Measurements from ENCODE around the gene PRRC2C. TPM values are rescaled to one million over a fixed set of nuclear protein-coding genes. Genes with fewer than 3 reads are reported as not detected.
A peak's percentile ranks its signal among the peaks of the same experiment; 100 is the strongest.
"Not testable (repeated sequence)": the region's sequence is repeated elsewhere in the genome, so short reads cannot be mapped to it uniquely, and the experiment has no call there.

Gene PRRC2C
- total RNA-seq (2014; rRNA removed; shearing (Covaris generic)) (30.9 and 47.0 TPM in 2 replicates), polyA plus RNA-seq (2016; fragmentation: Nextera tagmentation; extraction: Ambion mirVana) (76.8 and 88.9 TPM in 2 replicates)

DNA sequence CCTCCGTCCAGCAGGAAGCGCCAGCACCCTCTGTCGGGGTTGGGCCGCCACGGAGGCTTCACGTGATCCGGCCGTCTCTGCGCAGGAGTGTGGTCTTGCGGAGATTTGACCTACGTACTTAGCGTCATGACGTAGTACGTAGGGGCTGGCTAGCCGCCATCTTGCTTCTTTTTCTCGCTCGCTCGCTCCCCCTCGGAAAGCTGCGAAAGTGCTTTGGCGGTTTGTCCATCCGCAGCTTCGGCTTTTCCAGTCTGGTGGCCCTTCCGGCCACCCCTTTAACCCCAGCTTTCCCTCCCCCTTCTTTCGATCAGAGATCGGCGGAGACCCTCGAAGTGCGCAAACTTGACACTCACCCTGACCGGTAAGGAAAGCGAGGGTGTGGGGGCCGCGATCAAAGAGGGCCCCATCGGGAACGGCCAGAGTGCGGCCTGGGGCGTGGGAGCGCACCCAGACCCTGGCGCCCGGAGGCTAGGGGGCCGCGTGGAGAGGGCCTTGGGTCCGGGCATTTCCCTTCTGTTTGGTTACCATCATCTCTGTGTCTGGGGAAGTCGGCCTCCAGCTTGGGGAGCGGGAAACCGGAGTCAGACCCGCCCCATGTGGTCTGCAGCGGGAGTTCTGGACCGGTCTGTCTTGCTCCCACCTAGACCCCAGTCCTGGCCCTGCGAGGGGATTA is at the start of gene PRRC2C:
TSS of gene PRRC2C (plus strand) at position 156 of the 673 bp plus-strand sequence. CDS start 26,559 bp downstream, outside the sequence.
- in situ Hi-C loops (cut with MboI): no loop called here
- 0 to 1% methylated on average over 48 to 50 of the region's 50 CpGs for WGBS, 2 experiments (ENCODE audit: low coverage in 1 of 2, low lambda C conversion rate in 2 of 2, missing lambda C conversion rate in 2 of 2)

DNA sequence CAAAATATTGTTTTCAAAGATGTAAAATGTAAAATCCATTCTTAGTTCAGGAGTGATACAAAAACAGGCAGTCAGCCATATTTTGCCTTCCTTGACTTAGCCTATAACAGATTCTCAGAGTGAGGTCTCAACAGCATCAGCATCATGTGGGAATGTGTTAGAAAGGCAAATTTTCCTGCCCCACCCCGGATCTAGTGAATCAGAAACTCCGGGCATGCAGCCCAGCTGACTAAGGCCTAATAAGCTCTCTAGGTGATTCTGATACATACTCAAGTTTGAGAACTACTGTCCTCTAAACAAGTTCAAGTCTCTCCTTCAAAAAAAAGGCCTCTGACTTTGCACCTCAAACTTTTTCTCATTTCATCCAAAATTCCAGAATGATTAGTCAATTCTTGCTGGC is 46.9 kb upstream of the PRRC2C start:
- Histone ChIP-seq H3K9me3 (ENCODE audit: low read depth) (no peaks in the 10 kb centered on the region), H3K27me3 (replicated peaks; ENCODE audit: insufficient read depth) (no peaks in the 10 kb centered on the region), H3K9ac (peak overlapping the region; percentile 42), H3K4me3 (no peak overlapping the region), H3K27ac (peak overlapping the region; percentile 82), H3K9me2 (ENCODE audit: insufficient read depth) (no peaks in the 10 kb centered on the region), H3K79me2 (ENCODE audit: insufficient read depth) (no peaks in the 10 kb centered on the region), H3K4me1 (ENCODE audit: insufficient read depth) (peaks cover 35% of the 10 kb centered on the region), H2AFZ (no peak overlapping the region), H3K36me3 (ENCODE audit: low read depth) (no peaks in the 10 kb centered on the region), H3K4me2 (ENCODE audit: unreplicated experiment) (peak overlapping the region; percentile 17), H4K20me1 (ENCODE audit: insufficient read depth) (no peaks in the 10 kb centered on the region), H3F3A (ENCODE audit: insufficient read depth) (peaks cover 53% of the 10 kb centered on the region)
- in situ Hi-C loops (cut with MboI): no loop called here
- 0 to 3% methylated on average over 2 of the region's 2 CpGs for WGBS, 2 experiments (ENCODE audit: low coverage in 1 of 2, low lambda C conversion rate in 2 of 2, missing lambda C conversion rate in 2 of 2)
- TF ChIP-seq EZH2phosphoT487 (IDR thresholded peaks at IDR 0.05; ENCODE audit: insufficient read depth, low read depth) (no peak), EZH2 (IDR thresholded peaks at IDR 0.05; ENCODE audit: insufficient read depth, poor library complexity, severe bottlenecking) (no peak)
- peak; percentile 99 for DNase-seq

More for the DNA sequence above, at the start of gene PRRC2C:
- Histone ChIP-seq H3K79me2 (ENCODE audit: insufficient read depth) (peaks cover 51% of the 10 kb centered on the region), H3K4me3 (peak within 1 kb of the TSS; percentile 100), H3K9me2 (ENCODE audit: insufficient read depth) (no peaks in the 10 kb centered on the region), H3F3A (ENCODE audit: insufficient read depth) (peaks cover 22% of the 10 kb centered on the region), H3K4me2 (ENCODE audit: unreplicated experiment) (peak within 1 kb of the TSS; percentile 78), H3K27ac (peak within 1 kb of the TSS; percentile 98), H3K27me3 (replicated peaks; ENCODE audit: insufficient read depth) (no peaks in the 10 kb centered on the region), H3K9ac (peak within 1 kb of the TSS; percentile 99), H3K36me3 (ENCODE audit: low read depth) (peaks cover 5% of the 10 kb centered on the region), H3K4me1 (ENCODE audit: insufficient read depth) (peaks cover 26% of the 10 kb centered on the region), H4K20me1 (ENCODE audit: insufficient read depth) (peaks cover 36% of the 10 kb centered on the region), H2AFZ (peak within 1 kb of the TSS; percentile 98), H3K9me3 (ENCODE audit: low read depth) (no peaks in the 10 kb centered on the region)
- TF ChIP-seq EZH2phosphoT487 (IDR thresholded peaks at IDR 0.05; ENCODE audit: insufficient read depth, low read depth): no peak
- no peak for TF ChIP-seq EZH2 (IDR thresholded peaks at IDR 0.05; ENCODE audit: insufficient read depth, poor library complexity, severe bottlenecking)
- DNase-seq: peak; percentile 99

DNA sequence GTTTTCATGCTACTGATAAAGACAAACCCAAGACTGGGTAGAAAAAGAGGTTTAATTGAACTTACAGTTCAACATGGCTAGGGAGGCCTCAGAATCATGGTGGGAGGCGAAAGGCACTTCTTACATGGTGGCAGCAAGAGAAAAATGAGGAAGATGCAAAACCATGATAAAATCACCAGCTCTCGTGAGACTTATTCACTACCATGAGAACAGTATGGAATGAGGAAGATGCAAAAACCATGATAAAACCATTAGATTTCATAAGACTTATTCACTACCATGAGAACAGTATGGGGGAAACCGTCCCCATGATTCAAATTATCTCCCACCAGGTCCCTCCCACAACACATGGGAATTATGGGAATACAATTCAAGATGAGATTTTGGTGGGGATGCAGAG is 45.1 kb upstream of the PRRC2C start:
- H3K9me2 ChIP-seq (ENCODE audit: insufficient read depth); H3K79me2 ChIP-seq (ENCODE audit: insufficient read depth); H3K27me3 ChIP-seq (replicated peaks; ENCODE audit: insufficient read depth); H3K4me2 ChIP-seq (ENCODE audit: unreplicated experiment); H3K9me3 ChIP-seq (ENCODE audit: low read depth); in situ Hi-C loops (cut with MboI); H3K36me3 ChIP-seq (ENCODE audit: low read depth); DNase-seq; H3K9ac ChIP-seq; H3K4me3 ChIP-seq; H4K20me1 ChIP-seq (ENCODE audit: insufficient read depth); H3K27ac ChIP-seq; H2AFZ ChIP-seq: not testable (repeated sequence)
- 96 to 98% methylated on average over 3 of the region's 3 CpGs for WGBS, 2 experiments (ENCODE audit: low coverage in 1 of 2, low lambda C conversion rate in 2 of 2, missing lambda C conversion rate in 2 of 2)
- peaks cover 26% of the 10 kb centered on the region for H3K4me1 ChIP-seq (ENCODE audit: insufficient read depth)
- H3F3A ChIP-seq (ENCODE audit: insufficient read depth): peaks cover 37% of the 10 kb centered on the region

DNA sequence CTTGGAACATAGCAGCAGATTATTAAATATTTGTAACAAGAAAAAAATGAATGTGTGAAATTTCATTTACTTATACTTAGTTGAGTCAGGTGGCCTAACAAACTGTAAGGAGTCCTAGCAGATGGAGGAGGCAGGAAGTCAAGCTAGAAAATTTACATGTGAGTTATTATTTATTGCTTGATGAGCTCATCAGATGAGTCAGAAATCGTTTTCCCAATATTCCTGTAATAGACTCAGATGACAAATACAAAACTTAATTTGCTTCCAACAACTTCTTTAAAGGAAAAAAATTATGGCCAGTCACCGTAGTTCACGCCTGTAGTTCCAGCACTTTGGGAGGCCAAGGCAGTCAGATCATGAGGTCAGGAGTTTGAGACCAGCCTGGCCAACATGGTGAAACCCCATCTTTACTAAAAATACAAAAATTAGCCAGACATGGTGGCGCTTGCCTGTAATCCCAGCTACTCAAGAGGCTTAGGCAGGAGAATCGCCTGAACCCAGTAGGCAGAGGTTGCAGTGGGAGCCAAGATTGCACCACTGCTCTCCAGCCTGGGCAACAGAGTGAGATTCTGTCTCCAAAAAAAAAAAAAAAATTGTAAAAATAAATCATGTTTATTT is 43.9 kb upstream of the PRRC2C start:
- H3K27me3 ChIP-seq (replicated peaks; ENCODE audit: insufficient read depth); H3K79me2 ChIP-seq (ENCODE audit: insufficient read depth); H4K20me1 ChIP-seq (ENCODE audit: insufficient read depth); H3K4me2 ChIP-seq (ENCODE audit: unreplicated experiment); in situ Hi-C loops (cut with MboI); H3K9me2 ChIP-seq (ENCODE audit: insufficient read depth); H3K9me3 ChIP-seq (ENCODE audit: low read depth); H3K36me3 ChIP-seq (ENCODE audit: low read depth); H3K4me3 ChIP-seq: not testable (repeated sequence)
- Histone ChIP-seq H3K9ac (0 out of 2 replicates have a peak overlapping the region, but pooled peaks have one; percentile 9), H2AFZ (peak overlapping the region; percentile 42; the same call in 1 of the 2 replicates), H3K27ac (peak overlapping the region; percentile 75), H3K4me1 (ENCODE audit: insufficient read depth) (peaks cover 19% of the 10 kb centered on the region), H3F3A (ENCODE audit: insufficient read depth) (peaks cover 31% of the 10 kb centered on the region)
- peak; percentile 87 for DNase-seq
- WGBS, 2 experiments (ENCODE audit: low coverage in 1 of 2, low lambda C conversion rate in 2 of 2, missing lambda C conversion rate in 2 of 2): 10% methylated on average over 5 of the region's 5 CpGs

Data from GM23248 (cell line).